ENCODE data around the gene PRKCA.
"Not testable (repeated sequence)": the region's sequence is repeated elsewhere in the genome, so short reads cannot be mapped to it uniquely, and the experiment has no call there.

Gene PRKCA

GRCh38 chr17:66319226-66319625 lies 16.8 kb downstream of the PRKCA start:
- intact Hi-C loops (cut with DNase I): no loop called here
- DNase-seq: no peak

- intact Hi-C loops (cut with DNase I): no loop called here
- no peak for DNase-seq
Observed at GRCh38 chr17:66322764-66323163, 20.4 kb downstream of the PRKCA start.

- intact Hi-C loops (cut with DNase I): not testable (repeated sequence)
Observed at GRCh38 chr17:66324381-66325004, 22.1 kb downstream of the PRKCA start.

GRCh38 chr17:66326476-66327047 lies 24.1 kb downstream of the PRKCA start:
- no peak for DNase-seq
- intact Hi-C loops (cut with DNase I): no loop called here

More at GRCh38 chr17:66324381-66325004, 22.1 kb downstream of the PRKCA start:
- not testable (repeated sequence) for DNase-seq

GRCh38 chr17:66330646-66331037 lies 28.2 kb downstream of the PRKCA start:
- no peak for DNase-seq
- intact Hi-C loops (cut with DNase I): no loop called here

GRCh38 chr17:66331038-66331816 lies 28.8 kb downstream of the PRKCA start:
- intact Hi-C loops (cut with DNase I): no loop called here

GRCh38 chr17:66335797-66336196 lies 33.4 kb downstream of the PRKCA start:
- DNase-seq: no peak
- intact Hi-C loops (cut with DNase I): no loop called here

More at GRCh38 chr17:66331038-66331816, 28.8 kb downstream of the PRKCA start:
- no peak for DNase-seq

- no peak for DNase-seq
- intact Hi-C loops (cut with DNase I): no loop called here
Observed at GRCh38 chr17:66337268-66337667, 34.9 kb downstream of the PRKCA start.

GRCh38 chr17:66337866-66338485 lies 35.6 kb downstream of the PRKCA start:
- intact Hi-C loops (cut with DNase I): no loop called here
- DNase-seq: no peak

GRCh38 chr17:66338937-66339336 lies 36.5 kb downstream of the PRKCA start:
- no peak for DNase-seq
- intact Hi-C loops (cut with DNase I): no loop called here

- intact Hi-C loops (cut with DNase I): no loop called here
- no peak for DNase-seq
Observed at GRCh38 chr17:66339561-66339960, 37.1 kb downstream of the PRKCA start.

GRCh38 chr17:66340720-66341119 lies 38.3 kb downstream of the PRKCA start:
- no peak for DNase-seq
- intact Hi-C loops (cut with DNase I): no loop called here

GRCh38 chr17:66341462-66341861 lies 39.0 kb downstream of the PRKCA start:
- no peak for DNase-seq
- intact Hi-C loops (cut with DNase I): no loop called here

- DNase-seq; intact Hi-C loops (cut with DNase I): not testable (repeated sequence)
Observed at GRCh38 chr17:66342263-66342662, 39.9 kb downstream of the PRKCA start.

- DNase-seq: no peak
Observed at GRCh38 chr17:66343531-66344078, 41.2 kb downstream of the PRKCA start.

GRCh38 chr17:66344473-66344872 lies 42.1 kb downstream of the PRKCA start:
- intact Hi-C loops (cut with DNase I): no loop called here
- DNase-seq: no peak

More at GRCh38 chr17:66343531-66344078, 41.2 kb downstream of the PRKCA start:
- intact Hi-C loops (cut with DNase I): no loop called here

GRCh38 chr17:66345264-66345663 lies 42.9 kb downstream of the PRKCA start:
- intact Hi-C loops (cut with DNase I): no loop called here
- no peak for DNase-seq

GRCh38 chr17:66345949-66346638 lies 43.7 kb downstream of the PRKCA start:
- DNase-seq; intact Hi-C loops (cut with DNase I): not testable (repeated sequence)

- no peak for DNase-seq
- intact Hi-C loops (cut with DNase I): no loop called here
Observed at GRCh38 chr17:66347661-66348514, 45.5 kb downstream of the PRKCA start.
